Naive B cell (primary cell): ENCODE measurements around the gene TOGARAM1. TPM values are rescaled to one million over a fixed set of nuclear protein-coding genes. Genes with fewer than 3 reads are reported as not detected.
A peak's percentile ranks its signal among the peaks of the same experiment; 100 is the strongest.

ENCODE experiments used
- ATAC-seq, 2 donors: fragments of 150-1000 bp; cut with Tn5 transposase; 2 replicates each; pipeline ENCODE4 v1.10.0; 2021; ENCODE audit warnings: low read depth in 2 of 2, mild to moderate bottlenecking in 2 of 2, moderate library complexity in 2 of 2
- DNase-seq: peaks from one replicate; pipeline ENCODE4 v3.0.0; 2022
- H3K27ac Mint-ChIP-seq, 6 donors: one replicate each; pipeline ENCODE4 v1.8.0; 2020 to 2022; ENCODE audit warnings: mild to moderate bottlenecking in 6 of 6, mixed read lengths in 6 of 6, moderate library complexity in 5 of 6, inconsistent platforms in 2 of 6
- H3K27me3 Mint-ChIP-seq, 3 donors: one replicate each; pipeline ENCODE4 v1.8.0; 2021 to 2022; ENCODE audit warnings: mixed read lengths in 3 of 3, mild to moderate bottlenecking in 1 of 3
- H3K36me3 Mint-ChIP-seq, 2 donors: one replicate each; pipeline ENCODE4 v1.8.0; 2020 to 2022; ENCODE audit warnings: mixed read lengths in 2 of 2, inconsistent platforms in 1 of 2, mild to moderate bottlenecking in 1 of 2
- H3K4me1 Mint-ChIP-seq, 3 donors: one replicate each; pipeline ENCODE4 v1.8.0; 2020 to 2022; ENCODE audit warnings: mixed read lengths in 3 of 3, inconsistent platforms in 1 of 3, mild to moderate bottlenecking in 1 of 3, moderate library complexity in 1 of 3
- H3K4me3 Mint-ChIP-seq, 8 donors: one replicate each; pipeline ENCODE4 v1.8.0; 2020 to 2022; ENCODE audit warnings: mild to moderate bottlenecking in 8 of 8, mixed read lengths in 8 of 8, moderate library complexity in 8 of 8, inconsistent platforms in 2 of 8
- H3K9me3 Mint-ChIP-seq, 7 donors: one replicate each; pipeline ENCODE4 v1.8.0; 2020 to 2022; ENCODE audit warnings: mixed read lengths in 7 of 7, mild to moderate bottlenecking in 5 of 7, inconsistent platforms in 2 of 7, moderate library complexity in 1 of 7
- polyA plus RNA-seq, 6 donors: library from polyadenylated mRNA; unstranded; fragments of 300-500 nt; fragmentation: Illumina TruSeq; gene quantifications; one replicate each; pipeline ENCODE4 v1.2.3, GENCODE V29; 2021; ENCODE audit warnings: low read depth in 6 of 6

TOGARAM1 gene, protein sequence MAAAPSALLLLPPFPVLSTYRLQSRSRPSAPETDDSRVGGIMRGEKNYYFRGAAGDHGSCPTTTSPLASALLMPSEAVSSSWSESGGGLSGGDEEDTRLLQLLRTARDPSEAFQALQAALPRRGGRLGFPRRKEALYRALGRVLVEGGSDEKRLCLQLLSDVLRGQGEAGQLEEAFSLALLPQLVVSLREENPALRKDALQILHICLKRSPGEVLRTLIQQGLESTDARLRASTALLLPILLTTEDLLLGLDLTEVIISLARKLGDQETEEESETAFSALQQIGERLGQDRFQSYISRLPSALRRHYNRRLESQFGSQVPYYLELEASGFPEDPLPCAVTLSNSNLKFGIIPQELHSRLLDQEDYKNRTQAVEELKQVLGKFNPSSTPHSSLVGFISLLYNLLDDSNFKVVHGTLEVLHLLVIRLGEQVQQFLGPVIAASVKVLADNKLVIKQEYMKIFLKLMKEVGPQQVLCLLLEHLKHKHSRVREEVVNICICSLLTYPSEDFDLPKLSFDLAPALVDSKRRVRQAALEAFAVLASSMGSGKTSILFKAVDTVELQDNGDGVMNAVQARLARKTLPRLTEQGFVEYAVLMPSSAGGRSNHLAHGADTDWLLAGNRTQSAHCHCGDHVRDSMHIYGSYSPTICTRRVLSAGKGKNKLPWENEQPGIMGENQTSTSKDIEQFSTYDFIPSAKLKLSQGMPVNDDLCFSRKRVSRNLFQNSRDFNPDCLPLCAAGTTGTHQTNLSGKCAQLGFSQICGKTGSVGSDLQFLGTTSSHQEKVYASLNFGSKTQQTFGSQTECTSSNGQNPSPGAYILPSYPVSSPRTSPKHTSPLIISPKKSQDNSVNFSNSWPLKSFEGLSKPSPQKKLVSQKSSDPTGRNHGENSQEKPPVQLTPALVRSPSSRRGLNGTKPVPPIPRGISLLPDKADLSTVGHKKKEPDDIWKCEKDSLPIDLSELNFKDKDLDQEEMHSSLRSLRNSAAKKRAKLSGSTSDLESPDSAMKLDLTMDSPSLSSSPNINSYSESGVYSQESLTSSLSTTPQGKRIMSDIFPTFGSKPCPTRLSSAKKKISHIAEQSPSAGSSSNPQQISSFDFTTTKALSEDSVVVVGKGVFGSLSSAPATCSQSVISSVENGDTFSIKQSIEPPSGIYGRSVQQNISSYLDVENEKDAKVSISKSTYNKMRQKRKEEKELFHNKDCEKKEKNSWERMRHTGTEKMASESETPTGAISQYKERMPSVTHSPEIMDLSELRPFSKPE (N-terminal part only)
- 10 to 100 TPM; 13.0 to 27.0 (median 15.8) TPM for polyA plus RNA-seq

GRCh38 chr14:44961554-44962333, at the start of gene TOGARAM1, which contains the start of gene KLHL28:
Gene TOGARAM1, plus strand, starts transcription at chr14:44962190. Its CDS starts 232 bp downstream, at chr14:44962422.
Gene KLHL28, minus strand, starts transcription at chr14:44961947. Its CDS starts 16,019 bp downstream, at chr14:44945928.
- peaks cover 33 to 44% (median 34%) of the 10 kb centered on the region in 3 donors for H3K4me1 Mint-ChIP-seq
- no peaks in the 10 kb centered on the region for H3K27me3 Mint-ChIP-seq

GRCh38 chr14:44914849-44915248, 47.1 kb upstream of the TOGARAM1 start:
- peaks cover 23 to 40% (median 37%) of the 10 kb centered on the region in 3 donors for H3K27me3 Mint-ChIP-seq
- no peaks in the 10 kb centered on the region for H3K36me3 Mint-ChIP-seq
- DNase-seq, result no peak
- peaks cover 0 to 12% (median 7%) of the 10 kb centered on the region in 7 donors for H3K9me3 Mint-ChIP-seq
- peak overlapping the region in 1 of 6 donors; percentile 35 for H3K27ac Mint-ChIP-seq
- no peak overlapping the region for H3K4me3 Mint-ChIP-seq
- peaks cover 0 to 9% (median 0%) of the 10 kb centered on the region in 3 donors for H3K4me1 Mint-ChIP-seq
- no peak for ATAC-seq

More at GRCh38 chr14:44961554-44962333, at the start of gene TOGARAM1, which contains the start of gene KLHL28:
- Mint-ChIP-seq H3K36me3 (peaks cover 10 to 13% of the 10 kb centered on the region in 2 donors), H3K4me3 (no peak within 1 kb of the TSS), H3K27ac (no peak within 1 kb of the TSS), H3K9me3 (peaks cover 0 to 16% (median 8%) of the 10 kb centered on the region in 7 donors)
- peak; percentile 88 to 89 for ATAC-seq
- peak; percentile 97 for DNase-seq

GRCh38 chr14:44928793-44929192, 33.2 kb upstream of the TOGARAM1 start:
- Mint-ChIP-seq H3K4me1 (peaks cover 0 to 3% (median 0%) of the 10 kb centered on the region in 3 donors), H3K9me3 (no peaks in the 10 kb centered on the region), H3K27ac (no peak overlapping the region), H3K27me3 (no peaks in the 10 kb centered on the region), H3K4me3 (no peak overlapping the region), H3K36me3 (peaks cover 0 to 5% of the 10 kb centered on the region in 2 donors)
- ATAC-seq (no peak), DNase-seq (no peak)

GRCh38 chr14:44935155-44935554, 26.8 kb upstream of the TOGARAM1 start:
- ATAC-seq, result no peak
- Mint-ChIP-seq H3K36me3 (peaks cover 32 to 34% of the 10 kb centered on the region in 2 donors), H3K4me3 (no peak overlapping the region), H3K4me1 (peaks cover 13 to 29% (median 17%) of the 10 kb centered on the region in 3 donors), H3K27me3 (no peaks in the 10 kb centered on the region), H3K27ac (no peak overlapping the region), H3K9me3 (peaks cover 0 to 3% (median 0%) of the 10 kb centered on the region in 7 donors)
- DNase-seq, result no peak

GRCh38 chr14:44937547-44937946, 24.4 kb upstream of the TOGARAM1 start:
- Mint-ChIP-seq H3K4me1 (peaks cover 22 to 40% (median 33%) of the 10 kb centered on the region in 3 donors), H3K4me3 (no peak overlapping the region), H3K36me3 (peaks cover 54 to 56% of the 10 kb centered on the region in 2 donors), H3K27ac (no peak overlapping the region), H3K9me3 (peaks cover 0 to 3% (median 0%) of the 10 kb centered on the region in 7 donors), H3K27me3 (no peaks in the 10 kb centered on the region)
- no peak for DNase-seq
- no peak for ATAC-seq

DNA sequence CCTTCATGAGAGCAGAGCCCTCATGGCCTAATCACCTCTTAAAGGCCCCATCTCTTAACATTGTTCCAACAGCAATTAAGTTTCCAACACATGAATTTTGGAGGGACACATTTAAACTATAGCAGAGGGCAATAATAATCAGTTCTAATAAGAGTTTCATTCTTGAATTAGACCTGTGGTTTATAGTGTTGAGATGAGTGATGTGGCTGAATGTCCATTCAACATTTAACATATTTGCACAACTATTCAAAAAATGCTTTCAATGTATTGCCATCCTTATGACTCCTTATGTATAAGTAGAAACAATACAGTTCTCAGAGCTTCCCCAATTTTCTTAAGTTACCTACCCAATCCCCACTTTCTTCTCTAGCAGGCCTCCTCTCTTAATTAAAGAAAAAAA, 21.8 kb upstream of the TOGARAM1 start:
- Mint-ChIP-seq H3K9me3 (peaks cover 0 to 3% (median 0%) of the 10 kb centered on the region in 7 donors), H3K36me3 (peaks cover 61 to 70% of the 10 kb centered on the region in 2 donors), H3K27me3 (no peaks in the 10 kb centered on the region), H3K27ac (peak overlapping the region in 2 of 6 donors; percentile 5 to 31), H3K4me1 (peaks cover 16 to 35% (median 30%) of the 10 kb centered on the region in 3 donors), H3K4me3 (no peak overlapping the region)
- ATAC-seq (no peak), DNase-seq (no peak)

- Mint-ChIP-seq H3K9me3 (peaks cover 0 to 3% (median 0%) of the 10 kb centered on the region in 7 donors), H3K4me1 (peaks cover 16 to 30% (median 29%) of the 10 kb centered on the region in 3 donors), H3K27me3 (no peaks in the 10 kb centered on the region), H3K36me3 (peaks cover 64 to 74% of the 10 kb centered on the region in 2 donors), H3K4me3 (no peak overlapping the region), H3K27ac (peak overlapping the region in 2 of 6 donors; percentile 1 to 4)
- ATAC-seq (no peak), DNase-seq (no peak)
These were observed 21.0 kb upstream of the TOGARAM1 start for GRCh38 chr14:44940944-44941343.

- H3K36me3 Mint-ChIP-seq, result peaks cover 60 to 68% of the 10 kb centered on the region in 2 donors
- H3K27ac Mint-ChIP-seq, result peak overlapping the region in 1 of 6 donors; percentile 43
- H3K9me3 Mint-ChIP-seq, result peaks cover 0 to 3% (median 0%) of the 10 kb centered on the region in 7 donors
- DNase-seq (no peak), ATAC-seq (no peak)
- no peak overlapping the region for H3K4me3 Mint-ChIP-seq
- peaks cover 11 to 24% (median 23%) of the 10 kb centered on the region in 3 donors for H3K4me1 Mint-ChIP-seq
- H3K27me3 Mint-ChIP-seq, result no peaks in the 10 kb centered on the region
These were observed 20.4 kb upstream of the TOGARAM1 start for GRCh38 chr14:44941591-44941990.

- H3K4me3 Mint-ChIP-seq, result no peak overlapping the region
- H3K9me3 Mint-ChIP-seq, result peaks cover 0 to 5% (median 0%) of the 10 kb centered on the region in 7 donors
- DNase-seq, result no peak
- no peaks in the 10 kb centered on the region for H3K27me3 Mint-ChIP-seq
- peak overlapping the region in 1 of 6 donors; percentile 23 for H3K27ac Mint-ChIP-seq
- ATAC-seq, result no peak
- H3K36me3 Mint-ChIP-seq, result peaks cover 64 to 73% of the 10 kb centered on the region in 2 donors
- H3K4me1 Mint-ChIP-seq, result peaks cover 11 to 27% (median 22%) of the 10 kb centered on the region in 3 donors
These were observed 19.6 kb upstream of the TOGARAM1 start for GRCh38 chr14:44942436-44942835.

DNA sequence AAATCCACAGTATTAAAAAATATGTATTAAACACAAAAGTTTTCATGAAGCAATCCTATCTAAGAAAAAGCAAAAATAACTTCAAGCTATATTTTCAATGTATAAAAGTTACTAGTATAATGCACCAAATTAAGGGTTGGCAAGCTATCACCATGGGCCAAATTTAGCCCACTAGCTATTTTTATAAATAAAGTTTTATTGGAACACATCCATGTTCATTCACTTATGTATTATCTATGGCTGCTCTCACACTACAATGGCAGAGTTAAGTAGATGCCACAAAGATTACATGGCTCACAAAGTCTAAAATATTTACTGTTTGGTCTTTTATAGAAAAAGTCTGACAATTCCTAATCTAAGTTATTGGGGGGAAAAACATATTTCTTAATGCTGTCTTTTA, 17.9 kb upstream of the TOGARAM1 start:
- H3K4me3 Mint-ChIP-seq, result no peak overlapping the region
- DNase-seq, result no peak
- H3K36me3 Mint-ChIP-seq, result peaks cover 57 to 60% of the 10 kb centered on the region in 2 donors
- peaks cover 0 to 5% (median 0%) of the 10 kb centered on the region in 7 donors for H3K9me3 Mint-ChIP-seq
- no peaks in the 10 kb centered on the region for H3K27me3 Mint-ChIP-seq
- no peak for ATAC-seq
- no peak overlapping the region for H3K27ac Mint-ChIP-seq
- peaks cover 11 to 27% (median 16%) of the 10 kb centered on the region in 3 donors for H3K4me1 Mint-ChIP-seq

- Mint-ChIP-seq H3K4me1 (peaks cover 10 to 23% (median 11%) of the 10 kb centered on the region in 3 donors), H3K4me3 (no peak overlapping the region), H3K36me3 (peaks cover 47 to 52% of the 10 kb centered on the region in 2 donors), H3K27me3 (no peaks in the 10 kb centered on the region), H3K27ac (no peak overlapping the region), H3K9me3 (peaks cover 0 to 5% (median 0%) of the 10 kb centered on the region in 7 donors)
- ATAC-seq, result no peak
- no peak for DNase-seq
These were observed 16.7 kb upstream of the TOGARAM1 start for GRCh38 chr14:44945264-44945663.

DNA sequence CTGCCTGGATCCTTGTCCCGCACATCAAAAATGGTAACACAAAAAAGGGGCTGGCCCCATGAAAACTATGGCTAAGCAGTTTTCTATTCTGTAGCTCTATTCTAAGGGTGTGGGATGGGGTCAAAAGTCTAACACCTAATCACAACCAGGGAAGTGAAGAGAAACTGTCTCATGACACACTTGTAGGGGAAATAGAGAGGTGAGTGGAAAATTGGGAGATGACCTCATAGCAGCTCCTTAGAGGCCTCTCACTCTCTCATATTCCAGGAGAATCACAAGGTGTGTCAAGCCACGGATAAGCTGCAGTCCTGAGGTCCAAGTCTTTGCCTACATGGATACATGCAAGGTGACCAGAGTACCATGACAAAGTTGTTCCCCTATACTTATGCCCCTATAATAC, 10.9 kb upstream of the TOGARAM1 start:
- ATAC-seq, result no peak
- peaks cover 0 to 5% (median 0%) of the 10 kb centered on the region in 7 donors for H3K9me3 Mint-ChIP-seq
- H3K36me3 Mint-ChIP-seq, result peaks cover 9 to 23% of the 10 kb centered on the region in 2 donors
- H3K4me1 Mint-ChIP-seq, result peaks cover 8 to 20% (median 9%) of the 10 kb centered on the region in 3 donors
- H3K4me3 Mint-ChIP-seq, result no peak overlapping the region
- H3K27ac Mint-ChIP-seq, result no peak overlapping the region
- DNase-seq, result no peak
- H3K27me3 Mint-ChIP-seq, result no peaks in the 10 kb centered on the region
